NCI-H2029 treated with DMSO at 0.1 percent for 48 hours (cell line): ENCODE results near the gene TOM1L2.

ENCODE experiments used
- DNase-seq: peaks from one replicate; lab custom pipeline; 2025; lab: John Stamatoyannopoulos, UW

Gene TOM1L2

GRCh38 chr17:17899486-17899885, 72.7 kb downstream of the TOM1L2 start:
- DNase-seq, result no peak

- DNase-seq, result no peak
These were observed 73.5 kb downstream of the TOM1L2 start for GRCh38 chr17:17898673-17899072.

DNA sequence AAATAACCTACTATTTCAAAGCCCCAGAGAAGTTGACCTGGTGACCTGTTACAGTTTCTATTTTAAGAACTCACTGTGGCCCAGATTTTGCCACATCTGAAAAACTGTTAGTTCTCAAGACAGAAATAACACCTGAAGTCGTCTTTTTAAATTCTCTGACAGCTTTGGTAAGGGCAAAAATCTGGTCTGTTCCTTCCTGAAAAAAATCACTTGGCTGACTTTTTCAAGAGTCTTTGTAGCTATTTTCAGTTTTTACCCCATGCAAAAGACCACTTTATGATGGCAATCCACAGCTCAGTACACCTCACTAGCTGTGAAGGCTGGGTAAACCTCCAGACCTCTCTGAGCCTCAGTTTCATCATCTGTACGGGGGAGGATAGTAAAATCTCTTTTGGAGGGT, 74.8 kb downstream of the TOM1L2 start:
- no peak for DNase-seq

DNA sequence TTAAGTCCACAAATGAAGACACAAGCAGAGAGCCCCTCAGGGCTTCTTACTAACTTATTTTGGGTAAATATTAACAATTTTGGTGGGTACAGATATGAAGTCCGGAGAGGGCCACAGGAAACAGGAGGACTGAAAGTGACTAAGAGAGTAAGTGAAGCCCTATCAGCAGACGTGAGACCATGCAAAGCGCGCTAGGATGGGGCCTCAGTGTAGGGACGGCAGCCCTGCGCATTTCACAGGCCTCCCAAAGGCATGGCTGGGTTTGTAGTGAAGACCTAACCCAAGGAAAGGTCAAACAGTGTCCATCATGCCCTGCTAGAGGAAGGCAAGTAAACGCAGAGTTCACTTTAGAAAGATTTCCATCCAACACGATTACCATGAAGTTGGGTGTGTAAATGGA, 75.5 kb downstream of the TOM1L2 start:
- no peak for DNase-seq

GRCh38 chr17:17893801-17894644, 78.2 kb downstream of the TOM1L2 start:
- DNase-seq, result no peak

- no peak for DNase-seq
These were observed 79.5 kb downstream of the TOM1L2 start for GRCh38 chr17:17892731-17893130.

- peak; percentile 16 for DNase-seq
These were observed 80.2 kb downstream of the TOM1L2 start for GRCh38 chr17:17892009-17892408.

DNA sequence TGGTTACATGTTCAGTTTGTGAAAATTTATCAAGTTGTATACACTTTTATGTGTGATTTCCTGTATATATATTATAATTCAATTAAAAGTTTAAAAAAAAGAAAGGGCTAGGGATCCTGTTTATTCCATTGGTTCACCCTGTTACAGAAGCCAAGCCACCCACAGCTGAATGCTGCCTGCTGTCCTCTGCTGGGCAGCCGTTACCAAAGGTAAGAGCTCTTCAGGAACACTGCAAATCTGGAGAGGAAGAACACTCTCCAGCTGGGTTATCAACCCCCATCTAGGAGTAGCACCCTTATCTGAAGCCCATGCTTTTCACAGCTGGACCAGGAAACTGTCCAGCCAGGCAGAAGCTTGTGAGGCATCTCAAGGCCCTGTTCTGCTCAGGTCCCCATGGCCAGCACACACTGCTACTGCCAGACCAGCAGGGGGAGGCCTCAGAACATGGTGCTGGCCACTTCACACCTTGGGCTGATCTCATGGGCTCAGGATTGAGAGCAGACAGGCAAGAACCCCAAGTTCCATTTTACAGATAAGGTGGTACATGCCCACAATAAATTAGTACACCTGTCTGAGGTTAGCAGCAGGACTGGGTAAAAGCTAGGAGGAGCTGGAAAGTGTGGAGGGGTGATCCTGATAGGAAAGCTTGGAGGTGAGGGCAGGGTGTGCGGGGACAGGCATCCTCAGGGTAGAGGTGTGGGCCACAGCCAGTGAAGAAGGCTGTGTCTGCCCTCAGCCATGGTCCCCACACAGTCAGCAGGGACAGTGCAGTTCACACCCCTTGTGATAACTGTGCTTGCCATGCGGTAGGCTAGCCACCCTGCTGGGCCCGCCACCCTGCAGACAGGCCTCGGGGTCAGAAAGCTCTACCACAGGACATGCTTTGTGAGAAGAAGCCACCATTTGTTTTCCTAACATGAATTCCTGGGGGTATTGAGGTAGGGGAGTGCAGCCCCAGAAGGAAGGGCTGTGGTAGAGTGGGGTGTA, 81.1 kb downstream of the TOM1L2 start:
- peak; percentile 58 for DNase-seq

GRCh38 chr17:17889922-17890321, 82.3 kb downstream of the TOM1L2 start:
- DNase-seq, result no peak

GRCh38 chr17:17888821-17889220, 83.4 kb downstream of the TOM1L2 start:
- DNase-seq, result no peak

DNA sequence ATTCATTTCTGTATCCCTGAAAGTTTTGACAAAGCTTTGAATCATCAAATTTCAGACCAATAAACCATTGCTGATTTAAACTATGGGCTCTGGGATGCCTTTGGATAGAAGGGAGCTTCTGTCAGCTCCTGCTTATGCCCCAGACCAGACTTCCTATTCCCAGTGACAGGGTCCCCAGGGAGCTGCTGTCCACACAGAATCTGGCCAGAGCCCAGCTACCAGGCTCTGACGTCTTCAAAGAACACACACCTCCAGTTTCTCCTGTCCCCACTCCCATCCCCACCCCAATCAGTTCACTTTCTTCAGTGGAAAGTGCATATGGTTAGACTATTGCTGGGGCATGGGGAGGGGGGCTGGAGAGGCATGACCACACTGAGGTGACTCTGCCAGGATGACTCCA, 83.8 kb downstream of the TOM1L2 start:
- no peak for DNase-seq

- no peak for DNase-seq
These were observed 84.4 kb downstream of the TOM1L2 start for GRCh38 chr17:17887752-17888304.

DNA sequence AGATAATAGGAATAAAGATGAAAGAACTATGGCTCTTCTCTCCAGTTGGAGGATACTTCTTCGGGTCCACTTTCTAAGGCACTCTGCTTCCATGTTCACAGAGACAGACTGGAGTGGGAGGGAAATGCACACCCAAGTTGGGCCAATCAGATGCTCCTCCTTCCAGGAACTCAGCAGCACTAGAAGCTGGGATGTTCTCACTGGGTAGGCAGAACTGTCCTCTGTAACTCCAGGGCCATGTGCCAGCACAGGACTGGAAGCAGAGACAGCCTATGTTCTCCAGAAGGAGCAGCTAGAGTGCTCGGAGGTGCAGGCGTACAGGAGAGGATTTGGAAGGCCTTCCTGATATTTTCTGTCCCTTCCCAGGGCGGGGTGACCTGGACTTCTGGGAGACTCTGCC, 85.5 kb downstream of the TOM1L2 start:
- DNase-seq, result no peak

DNA sequence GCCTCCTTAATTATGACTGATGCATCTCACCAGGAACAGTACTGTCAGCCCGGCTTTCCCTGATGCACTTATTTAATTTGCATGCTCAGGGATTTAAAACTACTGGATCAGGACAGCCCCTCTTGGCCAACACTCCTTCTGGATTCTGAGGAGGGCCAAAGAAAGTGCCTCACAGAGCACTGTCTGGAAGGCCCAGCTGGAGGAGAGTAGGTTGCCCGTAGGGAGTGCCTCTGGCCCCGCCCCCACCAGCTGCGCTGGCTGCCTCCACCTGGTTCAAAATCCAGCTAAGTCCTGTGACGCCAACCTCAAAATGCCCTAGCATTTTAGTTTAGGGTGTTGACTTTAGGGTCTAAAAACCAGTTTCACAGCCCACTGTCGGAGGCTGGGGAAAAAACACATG, 86.0 kb downstream of the TOM1L2 start:
- no peak for DNase-seq

- DNase-seq, result no peak
These were observed 87.5 kb downstream of the TOM1L2 start for GRCh38 chr17:17884391-17885357.

- DNase-seq, result no peak
These were observed 88.4 kb downstream of the TOM1L2 start for GRCh38 chr17:17883801-17884200.

DNA sequence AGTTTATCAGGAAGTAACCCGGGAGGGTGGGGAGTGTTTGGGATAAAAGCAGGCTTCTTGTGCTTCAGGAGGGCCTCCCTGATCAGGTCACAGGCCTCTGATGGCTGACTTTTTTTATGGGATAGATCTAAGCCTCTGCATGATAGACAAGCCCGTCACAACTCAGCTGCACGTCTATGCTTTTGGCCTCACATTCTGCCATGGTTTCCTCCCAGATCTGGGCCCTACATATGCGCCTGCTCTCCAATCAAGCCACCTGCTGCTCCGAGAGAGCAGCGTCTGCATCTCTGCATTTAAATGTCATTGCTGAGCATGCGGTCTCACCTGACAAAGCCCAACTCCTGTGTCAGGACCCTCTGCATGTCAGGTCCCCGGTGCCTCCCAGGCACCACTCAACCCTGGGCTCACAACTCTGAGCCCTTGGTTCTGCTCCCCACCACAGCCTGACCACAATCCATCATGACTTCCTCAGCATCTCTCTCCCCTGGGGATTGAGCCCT, 90.1 kb downstream of the TOM1L2 start:
- no peak for DNase-seq

- no peak for DNase-seq
These were observed 91.5 kb downstream of the TOM1L2 start for GRCh38 chr17:17880577-17881196.

GRCh38 chr17:17877529-17878358, 94.5 kb downstream of the TOM1L2 start:
- DNase-seq, result peak; percentile 45
